Measurements from ENCODE around the gene GPSM1.

DNA sequence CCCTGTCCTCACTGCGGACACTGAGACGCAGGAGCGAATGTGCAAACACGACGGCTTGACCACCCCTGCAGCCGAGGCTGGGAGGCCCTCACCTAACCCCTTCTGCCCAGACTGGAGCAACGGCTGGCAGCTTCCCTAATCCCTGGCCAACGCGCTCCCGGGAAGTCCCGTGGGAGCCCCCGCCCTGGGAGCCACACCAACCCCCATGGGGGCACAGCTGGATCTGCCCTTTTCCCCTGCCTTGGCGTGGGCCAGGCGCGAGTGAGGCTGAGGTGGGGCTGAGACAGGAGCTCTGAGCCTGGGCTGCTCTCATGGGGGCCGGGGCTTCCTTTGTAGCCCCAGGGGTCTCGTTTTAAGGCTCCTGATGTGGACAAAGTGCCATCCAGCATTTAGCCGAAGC, 40.9 kb downstream of the GPSM1 start:
- TF ChIP-seq CTCF (IDR thresholded peaks at IDR 0.05 in 8 of 11, conservative IDR thresholded peaks at IDR 0.05 in 3 of 11) = no peak
- TF ChIP-seq POLR2A (IDR thresholded peaks at IDR 0.05) = no peak
